ENCODE measurements around the gene MC1R.

Gene MC1R

DNA sequence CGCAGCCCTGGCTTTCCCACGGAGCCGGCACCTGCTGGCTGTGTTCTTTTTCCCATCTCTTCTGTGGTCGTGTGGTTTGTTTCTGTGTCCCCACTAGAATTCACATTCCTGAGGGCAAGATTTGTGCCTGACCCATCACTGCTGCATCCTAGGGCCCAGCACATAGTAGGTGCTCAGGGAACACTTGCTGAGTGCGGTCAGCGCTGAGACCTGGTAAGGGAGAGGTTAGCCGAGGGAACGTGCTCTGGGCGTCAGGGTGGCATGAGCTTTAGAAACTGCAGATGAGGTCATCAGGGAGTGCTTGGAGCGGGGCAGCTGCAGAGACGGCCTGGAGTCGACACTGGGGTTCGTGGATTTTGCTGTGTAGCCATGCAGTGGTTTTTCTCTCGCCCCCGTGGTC, 35.8 kb downstream of the MC1R start:
- DNase-seq (ENCODE audit: extremely low read depth, low read depth): no peak
- TF ChIP-seq, protein P1, sequence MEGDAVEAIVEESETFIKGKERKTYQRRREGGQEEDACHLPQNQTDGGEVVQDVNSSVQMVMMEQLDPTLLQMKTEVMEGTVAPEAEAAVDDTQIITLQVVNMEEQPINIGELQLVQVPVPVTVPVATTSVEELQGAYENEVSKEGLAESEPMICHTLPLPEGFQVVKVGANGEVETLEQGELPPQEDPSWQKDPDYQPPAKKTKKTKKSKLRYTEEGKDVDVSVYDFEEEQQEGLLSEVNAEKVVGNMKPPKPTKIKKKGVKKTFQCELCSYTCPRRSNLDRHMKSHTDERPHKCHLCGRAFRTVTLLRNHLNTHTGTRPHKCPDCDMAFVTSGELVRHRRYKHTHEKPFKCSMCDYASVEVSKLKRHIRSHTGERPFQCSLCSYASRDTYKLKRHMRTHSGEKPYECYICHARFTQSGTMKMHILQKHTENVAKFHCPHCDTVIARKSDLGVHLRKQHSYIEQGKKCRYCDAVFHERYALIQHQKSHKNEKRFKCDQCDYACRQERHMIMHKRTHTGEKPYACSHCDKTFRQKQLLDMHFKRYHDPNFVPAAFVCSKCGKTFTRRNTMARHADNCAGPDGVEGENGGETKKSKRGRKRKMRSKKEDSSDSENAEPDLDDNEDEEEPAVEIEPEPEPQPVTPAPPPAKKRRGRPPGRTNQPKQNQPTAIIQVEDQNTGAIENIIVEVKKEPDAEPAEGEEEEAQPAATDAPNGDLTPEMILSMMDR (IDR thresholded peaks at IDR 0.05; ENCODE audit: low read depth, low read length, missing control alignments): no peak
- no peak overlapping the region for H3K4me3 ChIP-seq (replicated peaks; ENCODE audit: low read depth, low read length)

DNA sequence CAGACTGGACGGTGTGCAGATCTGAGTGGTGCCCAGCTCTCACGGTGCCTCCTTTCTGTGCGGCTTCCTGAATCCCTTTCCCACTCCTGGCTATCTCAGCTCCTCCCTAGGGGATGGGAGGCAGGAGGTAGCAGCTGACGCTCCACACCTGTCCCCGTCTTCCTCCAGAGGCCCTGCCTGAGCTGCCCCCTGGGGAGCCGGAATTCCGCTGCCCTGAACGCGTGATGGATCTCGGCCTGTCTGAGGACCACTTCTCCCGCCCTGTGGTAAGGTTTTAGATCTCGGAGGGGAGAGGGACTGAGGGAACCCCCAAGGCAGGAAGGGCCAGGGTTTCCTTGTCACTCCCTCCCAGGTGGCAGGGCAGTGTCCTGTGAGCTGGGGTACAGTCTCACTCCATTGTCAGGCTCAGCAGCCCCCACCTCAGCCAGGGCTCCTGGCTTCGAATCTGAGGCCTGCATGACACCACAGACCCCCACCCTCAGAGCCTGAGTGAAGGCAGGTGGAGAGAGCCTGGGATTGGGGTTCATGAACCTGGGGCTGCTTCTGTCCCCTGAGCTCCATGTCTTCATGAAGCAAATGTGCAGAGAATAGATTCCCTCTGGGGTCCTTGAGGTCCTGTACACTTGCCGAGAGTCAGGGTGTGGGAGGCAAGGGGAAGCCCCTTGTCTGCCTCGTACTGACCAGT, 36.5 kb downstream of the MC1R start:
- TF ChIP-seq, protein P1 (IDR thresholded peaks at IDR 0.05; ENCODE audit: low read depth, low read length, missing control alignments): no peak
- no peak overlapping the region for H3K4me3 ChIP-seq (replicated peaks; ENCODE audit: low read depth, low read length)
- DNase-seq (ENCODE audit: extremely low read depth, low read depth): no peak

DNA sequence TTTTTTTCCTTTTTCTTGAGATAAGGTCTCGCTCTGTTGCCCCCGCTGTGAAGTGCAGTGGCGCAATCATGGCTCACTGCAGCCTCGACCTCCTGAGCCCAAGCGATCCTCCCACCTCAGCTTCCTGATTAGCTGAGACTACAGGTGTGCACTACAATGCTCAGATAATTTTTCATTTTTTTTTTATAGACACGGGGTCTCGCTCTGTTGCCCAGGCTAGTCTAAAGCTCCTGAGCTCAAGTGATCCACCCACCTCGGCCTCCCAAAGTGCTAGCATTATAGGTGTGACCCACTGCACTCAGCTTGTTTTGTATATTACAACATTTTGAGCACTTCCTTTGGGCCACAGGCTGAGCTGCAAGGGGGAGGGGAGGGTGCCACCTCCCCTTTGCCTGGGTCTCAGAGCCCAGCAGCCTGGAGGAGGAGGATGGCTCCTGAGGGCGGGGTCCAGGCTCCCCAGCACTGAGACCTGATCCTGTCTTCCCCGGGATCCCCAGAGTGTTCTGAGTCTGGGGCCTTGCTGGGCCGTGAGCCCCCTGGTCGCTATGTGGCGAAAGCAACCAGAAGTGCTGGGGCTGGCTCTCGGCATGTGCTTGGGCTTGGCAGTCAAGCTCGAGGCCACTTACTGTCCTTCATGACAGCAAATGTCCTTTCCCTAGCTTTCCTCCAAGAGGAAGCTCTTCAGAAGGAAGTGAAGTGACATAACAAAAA, 38.0 kb downstream of the MC1R start:
- no peak overlapping the region for H3K4me3 ChIP-seq (replicated peaks; ENCODE audit: low read depth, low read length)
- TF ChIP-seq, protein P1 (IDR thresholded peaks at IDR 0.05; ENCODE audit: low read depth, low read length, missing control alignments): no peak
- DNase-seq (ENCODE audit: extremely low read depth, low read depth): no peak

DNA sequence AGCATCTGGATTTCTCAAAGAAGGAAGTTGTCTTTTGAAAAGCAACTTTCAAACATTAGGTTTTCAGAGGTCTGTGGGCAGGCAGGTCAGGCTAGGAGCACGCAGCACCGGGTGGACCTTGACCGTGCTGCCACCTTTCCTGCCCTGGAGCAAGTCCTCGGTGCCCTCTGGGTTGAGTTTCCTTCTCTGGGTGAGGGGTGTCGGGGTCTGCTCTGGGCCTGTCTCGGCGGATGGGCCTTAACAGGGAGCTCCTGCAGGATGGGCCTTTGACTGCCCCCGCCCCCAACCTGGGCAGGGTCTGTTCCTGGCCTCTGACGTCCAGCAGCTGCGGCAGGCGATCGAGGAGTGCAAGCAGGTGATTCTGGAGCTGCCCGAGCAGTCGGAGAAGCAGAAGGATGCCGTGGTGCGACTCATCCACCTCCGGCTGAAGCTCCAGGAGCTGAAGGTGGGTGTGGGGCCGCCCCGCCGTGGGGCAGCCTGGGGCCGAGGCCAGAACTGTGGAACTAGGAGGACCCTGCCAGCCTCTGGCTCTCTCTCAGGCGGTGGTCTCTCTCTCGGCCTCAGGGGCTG, 38.6 kb downstream of the MC1R start:
- no peak for DNase-seq (ENCODE audit: extremely low read depth, low read depth)
- H3K4me3 ChIP-seq (replicated peaks; ENCODE audit: low read depth, low read length): no peak overlapping the region
- TF ChIP-seq, protein P1 (IDR thresholded peaks at IDR 0.05; ENCODE audit: low read depth, low read length, missing control alignments): no peak

DNA sequence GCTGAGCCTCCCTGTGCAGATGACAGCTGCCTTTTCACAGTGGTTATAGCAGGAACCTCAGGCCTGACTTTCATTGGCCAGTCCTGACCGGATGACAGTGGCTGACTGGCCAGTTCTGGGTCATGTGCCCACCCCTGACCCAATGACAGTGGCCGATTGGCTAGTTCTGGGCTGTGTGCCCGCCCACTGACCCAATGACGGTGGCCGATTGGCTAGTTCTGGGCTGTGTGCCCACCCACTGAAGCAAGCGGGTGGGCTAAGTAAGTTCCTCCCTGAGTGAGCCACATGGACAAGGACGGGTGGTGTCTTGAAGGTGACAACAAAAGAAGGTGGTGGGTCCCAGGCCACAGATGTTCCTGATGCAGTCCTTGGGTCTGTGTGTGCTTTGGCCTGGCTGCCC, 39.4 kb downstream of the MC1R start:
- TF ChIP-seq, protein P1 (IDR thresholded peaks at IDR 0.05; ENCODE audit: low read depth, low read length, missing control alignments): no peak
- no peak for DNase-seq (ENCODE audit: extremely low read depth, low read depth)
- H3K4me3 ChIP-seq (replicated peaks; ENCODE audit: low read depth, low read length): no peak overlapping the region

DNA sequence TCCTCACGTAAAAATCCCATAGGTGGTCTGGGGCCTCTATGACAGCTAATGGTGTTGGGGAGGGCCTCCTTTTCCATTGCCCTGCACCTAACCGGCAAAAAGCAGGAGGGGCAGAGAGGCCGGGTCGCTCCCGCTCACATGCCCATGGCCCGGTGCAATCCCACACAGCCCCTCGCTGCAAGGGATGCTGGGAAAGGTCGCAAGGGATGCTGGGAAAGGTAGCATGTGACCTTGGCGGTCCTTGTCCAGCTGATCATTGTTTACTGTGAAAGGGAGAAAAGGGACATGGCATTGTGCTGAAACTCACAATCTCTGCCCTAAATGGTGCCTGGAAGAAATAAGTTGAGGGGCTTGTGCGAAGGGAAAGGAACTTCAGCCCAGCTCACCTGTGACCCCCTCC, 39.9 kb downstream of the MC1R start:
- DNase-seq (ENCODE audit: extremely low read depth, low read depth): no peak
- TF ChIP-seq, protein P1 (IDR thresholded peaks at IDR 0.05; ENCODE audit: low read depth, low read length, missing control alignments): no peak
- H3K4me3 ChIP-seq (replicated peaks; ENCODE audit: low read depth, low read length): no peak overlapping the region

All from HFF-Myc (cell line).